ENCODE measurements around the gene AFDN. TPM values are rescaled to one million over a fixed set of nuclear protein-coding genes. Genes with fewer than 3 reads are reported as not detected.
A peak's percentile ranks its signal among the peaks of the same experiment; 100 is the strongest.

AFDN gene
- total RNA-seq, 4 donors from 2014 or later = 134 to 179 (median 144) TPM

DNA sequence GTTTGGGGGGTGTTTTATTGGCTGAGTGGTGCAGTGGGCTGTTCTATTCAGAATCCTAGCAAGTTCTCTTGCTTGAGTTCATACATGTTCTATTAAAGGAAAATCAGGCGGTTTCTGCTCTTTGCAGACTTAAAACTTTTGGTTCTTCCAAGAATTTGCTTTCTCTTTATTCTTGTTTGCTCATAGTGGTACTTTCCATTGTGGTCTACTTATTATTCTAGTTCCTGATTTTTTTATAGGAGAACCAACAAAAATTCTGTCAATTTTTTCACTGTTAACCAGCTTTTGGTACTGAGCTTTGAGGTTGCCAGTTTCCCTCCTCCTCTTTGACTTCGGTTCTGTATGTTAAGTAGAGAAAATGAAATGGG lies 6.7 kb downstream of the AFDN start:
- TF ChIP-seq EP300 (IDR thresholded peaks at IDR 0.05) (no peak), POLR2A (IDR thresholded peaks at IDR 0.05) (no peak)
- TF ChIP-seq, protein P1, sequence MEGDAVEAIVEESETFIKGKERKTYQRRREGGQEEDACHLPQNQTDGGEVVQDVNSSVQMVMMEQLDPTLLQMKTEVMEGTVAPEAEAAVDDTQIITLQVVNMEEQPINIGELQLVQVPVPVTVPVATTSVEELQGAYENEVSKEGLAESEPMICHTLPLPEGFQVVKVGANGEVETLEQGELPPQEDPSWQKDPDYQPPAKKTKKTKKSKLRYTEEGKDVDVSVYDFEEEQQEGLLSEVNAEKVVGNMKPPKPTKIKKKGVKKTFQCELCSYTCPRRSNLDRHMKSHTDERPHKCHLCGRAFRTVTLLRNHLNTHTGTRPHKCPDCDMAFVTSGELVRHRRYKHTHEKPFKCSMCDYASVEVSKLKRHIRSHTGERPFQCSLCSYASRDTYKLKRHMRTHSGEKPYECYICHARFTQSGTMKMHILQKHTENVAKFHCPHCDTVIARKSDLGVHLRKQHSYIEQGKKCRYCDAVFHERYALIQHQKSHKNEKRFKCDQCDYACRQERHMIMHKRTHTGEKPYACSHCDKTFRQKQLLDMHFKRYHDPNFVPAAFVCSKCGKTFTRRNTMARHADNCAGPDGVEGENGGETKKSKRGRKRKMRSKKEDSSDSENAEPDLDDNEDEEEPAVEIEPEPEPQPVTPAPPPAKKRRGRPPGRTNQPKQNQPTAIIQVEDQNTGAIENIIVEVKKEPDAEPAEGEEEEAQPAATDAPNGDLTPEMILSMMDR (IDR thresholded peaks at IDR 0.05) = no peak
- 49 to 56% methylated on average over 2 of the region's 2 CpGs for WGBS, 2 donors
- H3K9me3 ChIP-seq = no peaks in the 10 kb centered on the region
- H3K4me1 ChIP-seq = peaks cover 0 to 31% (median 5%) of the 10 kb centered on the region in 4 donors
- no peak for DNase-seq (ENCODE audit: low spot score in 2 of 2)
- no peaks in the 10 kb centered on the region for H3K36me3 ChIP-seq
- no peaks in the 10 kb centered on the region for H3K27me3 ChIP-seq
- H3K27ac ChIP-seq = peak overlapping the region in 1 of 4 donors; percentile 38
- H3K4me3 ChIP-seq = no peak overlapping the region

DNA sequence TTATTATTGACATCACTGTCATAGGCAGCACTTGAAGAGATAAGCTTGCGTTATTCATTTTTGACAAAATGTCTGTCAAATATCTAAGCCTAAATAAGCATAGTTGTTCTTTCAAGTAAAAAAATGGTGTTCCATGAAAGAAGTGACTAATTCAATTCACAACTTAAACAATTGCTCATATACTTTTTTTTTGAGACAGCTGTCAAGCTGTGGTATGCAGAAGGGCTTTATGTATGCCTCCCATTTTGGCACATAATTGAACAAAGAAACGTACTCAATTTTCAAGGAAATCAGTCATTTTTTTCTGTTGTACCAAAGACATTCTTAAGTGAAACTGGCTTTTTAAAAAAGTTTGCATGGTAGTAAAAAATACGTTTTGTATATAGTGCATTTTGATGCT lies 8.5 kb downstream of the AFDN start:
- no peak for DNase-seq (ENCODE audit: low spot score in 2 of 2)
- Histone ChIP-seq H3K36me3 (no peaks in the 10 kb centered on the region), H3K27me3 (no peaks in the 10 kb centered on the region), H3K9me3 (no peaks in the 10 kb centered on the region), H3K4me1 (peaks cover 0 to 26% (median 7%) of the 10 kb centered on the region in 4 donors), H3K27ac (no peak overlapping the region), H3K4me3 (no peak overlapping the region)
- 68 to 71% methylated on average over 3 of the region's 3 CpGs for WGBS, 2 donors
- TF ChIP-seq EP300 (IDR thresholded peaks at IDR 0.05) (no peak), POLR2A (IDR thresholded peaks at IDR 0.05) (no peak)
- TF ChIP-seq, protein P1 (IDR thresholded peaks at IDR 0.05) = no peak

DNA sequence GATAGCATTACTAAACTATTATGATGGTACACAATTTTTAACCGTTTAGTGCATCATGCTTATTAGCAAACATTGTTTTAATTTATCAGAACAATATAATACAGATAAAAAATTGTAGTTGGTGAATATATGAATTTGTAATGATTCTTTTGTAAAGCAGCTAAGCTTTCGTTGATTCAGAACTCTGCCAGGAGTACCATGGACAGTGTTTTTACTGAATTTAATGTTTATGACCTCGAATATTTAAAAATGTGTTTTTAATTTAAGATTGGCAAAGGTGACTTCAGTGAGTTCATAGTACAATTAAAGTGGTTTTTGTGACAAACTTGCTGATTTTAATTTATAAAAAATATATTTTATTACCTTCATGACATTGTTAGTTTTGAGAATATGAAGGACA lies 10.0 kb downstream of the AFDN start:
- no peaks in the 10 kb centered on the region for H3K27me3 ChIP-seq
- H3K9me3 ChIP-seq = no peaks in the 10 kb centered on the region
- H3K4me1 ChIP-seq = peaks cover 0 to 26% (median 7%) of the 10 kb centered on the region in 4 donors
- no peak overlapping the region for H3K27ac ChIP-seq
- no peak overlapping the region for H3K4me3 ChIP-seq
- WGBS, 2 donors = 64 to 67% methylated on average over 3 of the region's 3 CpGs
- no peaks in the 10 kb centered on the region for H3K36me3 ChIP-seq
- TF ChIP-seq, protein P1 (IDR thresholded peaks at IDR 0.05) = no peak
- no peak for DNase-seq (ENCODE audit: low spot score in 2 of 2)

DNA sequence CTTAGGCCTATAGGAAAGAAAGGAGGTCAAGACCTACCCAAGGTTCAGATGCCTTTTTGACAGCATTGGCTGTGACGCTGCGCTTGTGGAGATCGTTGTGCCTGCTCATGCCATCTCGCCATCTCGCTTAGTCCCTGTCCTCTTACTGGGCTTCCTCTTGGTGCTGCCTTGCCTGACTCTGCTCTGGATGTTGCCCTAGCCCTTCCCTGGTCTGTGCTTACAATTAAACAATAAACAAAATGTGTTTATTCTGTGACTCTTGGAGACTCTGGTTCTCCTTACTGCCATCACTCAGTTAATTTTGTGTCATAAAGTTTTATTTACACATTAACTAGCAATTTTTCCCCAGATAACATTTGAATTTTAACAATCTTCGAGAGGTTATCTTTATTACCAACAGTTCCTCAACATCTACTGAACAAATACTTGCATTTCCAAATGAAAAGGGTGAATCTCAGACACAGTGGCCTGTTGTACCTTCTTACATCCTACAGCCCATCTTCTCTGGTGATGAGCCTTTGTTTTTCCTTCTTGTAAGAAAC lies 11.6 kb downstream of the AFDN start:
- Histone ChIP-seq H3K36me3 (no peaks in the 10 kb centered on the region), H3K4me3 (no peak overlapping the region), H3K9me3 (no peaks in the 10 kb centered on the region), H3K27me3 (no peaks in the 10 kb centered on the region), H3K4me1 (peaks cover 0 to 18% (median 4%) of the 10 kb centered on the region in 4 donors), H3K27ac (no peak overlapping the region)
- no peak for DNase-seq (ENCODE audit: low spot score in 2 of 2)
- TF ChIP-seq EP300 (IDR thresholded peaks at IDR 0.05) = no peak
- TF ChIP-seq, protein P1 (IDR thresholded peaks at IDR 0.05) = no peak
- TF ChIP-seq POLR2A (IDR thresholded peaks at IDR 0.05) = no peak
- 89 to 93% methylated on average over 6 of the region's 6 CpGs for WGBS, 2 donors

DNA sequence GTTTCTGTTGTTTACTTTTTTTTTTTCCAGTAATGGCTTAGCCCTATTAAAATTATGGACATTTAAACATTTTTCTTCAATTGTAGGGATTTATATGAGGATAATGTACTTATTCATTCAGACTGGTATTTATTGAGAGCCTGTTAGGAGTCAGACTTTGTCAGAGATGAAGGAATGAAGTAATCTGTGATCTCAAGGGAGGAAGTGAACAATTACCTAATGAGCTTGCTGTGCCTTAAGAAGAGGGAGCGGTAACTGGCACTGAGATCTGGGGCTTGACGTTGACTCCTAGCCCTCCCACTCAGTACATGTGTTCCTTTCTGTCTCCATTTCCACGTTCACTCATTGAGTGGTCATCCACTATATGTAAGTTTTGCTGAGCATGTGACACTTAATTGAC lies 12.6 kb downstream of the AFDN start:
- no peak for DNase-seq (ENCODE audit: low spot score in 2 of 2)
- Histone ChIP-seq H3K27me3 (no peaks in the 10 kb centered on the region), H3K9me3 (no peaks in the 10 kb centered on the region), H3K4me3 (no peak overlapping the region), H3K4me1 (peaks cover 0 to 12% (median 2%) of the 10 kb centered on the region in 4 donors), H3K27ac (no peak overlapping the region), H3K36me3 (no peaks in the 10 kb centered on the region)
- WGBS, 2 donors = 40% methylated on average over 3 of the region's 3 CpGs
- TF ChIP-seq, protein P1 (IDR thresholded peaks at IDR 0.05) = no peak
- no peak for TF ChIP-seq EP300 (IDR thresholded peaks at IDR 0.05)
- TF ChIP-seq POLR2A (IDR thresholded peaks at IDR 0.05) = no peak
